GM12872 (cell line): ENCODE measurements around the gene CP.

Experiments
- CTCF ChIP-seq: IDR thresholded peaks from 3 replicates; pipeline ENCODE4 v1.5.1; 2011; ENCODE audit warnings: low read depth, mild to moderate bottlenecking, low read length, moderate library complexity; ENCODE audit not compliant: insufficient read depth

The CP gene

GRCh38 chr3:149224736-149225594, 3.3 kb upstream of the CP start:
- TF ChIP-seq CTCF = no peak

- TF ChIP-seq CTCF = no peak
Measured at GRCh38 chr3:149223461-149223820, 1.8 kb upstream of the CP start.

GRCh38 chr3:149217347-149217746, 4.3 kb downstream of the CP start:
- TF ChIP-seq CTCF = no peak

GRCh38 chr3:149216193-149216869, 5.3 kb downstream of the CP start:
- no peak for TF ChIP-seq CTCF

GRCh38 chr3:149215515-149215914, 6.1 kb downstream of the CP start:
- TF ChIP-seq CTCF = no peak

- no peak for TF ChIP-seq CTCF
Measured at GRCh38 chr3:149214702-149215101, 6.9 kb downstream of the CP start.

- TF ChIP-seq CTCF = no peak
Measured at GRCh38 chr3:149212386-149212785, 9.2 kb downstream of the CP start.
